Activated CD8-positive, alpha-beta memory T cell treated with anti-CD3 and anti-CD28 coated beads, Interleukin-2, amount 50 U/mL, for 4 hours (primary cell): ENCODE measurements around the gene MED25.
A peak's percentile ranks its signal among the peaks of the same experiment; 100 is the strongest.

ENCODE experiments used
- DNase-seq: peaks from one replicate; pipeline ENCODE4 v3.0.0-alpha.2; 2020

The MED25 gene

GRCh38 chr19:49799798-49800376, 18.2 kb upstream of the MED25 start:
- DNase-seq, result no peak

GRCh38 chr19:49800771-49801170, 17.3 kb upstream of the MED25 start:
- no peak for DNase-seq

- no peak for DNase-seq
Measured at GRCh38 chr19:49801401-49801888, 16.6 kb upstream of the MED25 start.

GRCh38 chr19:49801966-49802661, 16.0 kb upstream of the MED25 start:
- DNase-seq, result no peak

GRCh38 chr19:49802836-49803528, 15.1 kb upstream of the MED25 start:
- no peak for DNase-seq

GRCh38 chr19:49803529-49803856, 14.6 kb upstream of the MED25 start:
- no peak for DNase-seq

- no peak for DNase-seq
Measured at GRCh38 chr19:49805822-49806619, 12.1 kb upstream of the MED25 start.

GRCh38 chr19:49806620-49806959, 11.5 kb upstream of the MED25 start:
- DNase-seq, result no peak

- DNase-seq, result no peak
Measured at GRCh38 chr19:49807058-49807903, 10.8 kb upstream of the MED25 start.

GRCh38 chr19:49807904-49808675, 10.0 kb upstream of the MED25 start:
- DNase-seq, result no peak

GRCh38 chr19:49808711-49809159, 9.4 kb upstream of the MED25 start:
- peak; percentile 80 for DNase-seq

GRCh38 chr19:49809160-49809940, 8.7 kb upstream of the MED25 start:
- peak; percentile 50 for DNase-seq

GRCh38 chr19:49809941-49810389, 8.1 kb upstream of the MED25 start:
- no peak for DNase-seq

GRCh38 chr19:49811328-49811727, 6.8 kb upstream of the MED25 start:
- DNase-seq, result no peak

- DNase-seq, result no peak
Measured at GRCh38 chr19:49812452-49812996, 5.6 kb upstream of the MED25 start.

- DNase-seq, result peak; percentile 89
Measured at GRCh38 chr19:49812997-49813861, 4.9 kb upstream of the MED25 start, which contains the start of gene FUZ. TSS of gene FUZ (minus strand) at chr19:49813292. CDS start at chr19:49813106, 186 bp downstream.

GRCh38 chr19:49814010-49814409, 4.1 kb upstream of the MED25 start:
- no peak for DNase-seq

GRCh38 chr19:49816590-49816989, 1.5 kb upstream of the MED25 start:
- DNase-seq, result no peak
